Muscle of leg (tissue), 16 donors: ENCODE measurements around the gene ZNF493. TPM values are rescaled to one million over a fixed set of nuclear protein-coding genes. Genes with fewer than 3 reads are reported as not detected.

Experiments
- DNase-seq: peaks from one replicate; pipeline ENCODE4 v3.0.0; 2013
- H3K27ac ChIP-seq: one replicate; pipeline ENCODE4 v1.5.1; 2013; ENCODE audit warnings: mild to moderate bottlenecking, low read length, control low read depth
- H3K27me3 ChIP-seq: one replicate; pipeline ENCODE4 v1.6.1; 2013; ENCODE audit warnings: low read length; ENCODE audit not compliant: control insufficient read depth, insufficient read depth
- H3K36me3 ChIP-seq: one replicate; pipeline ENCODE4 v1.6.1; 2013; ENCODE audit warnings: low read length; ENCODE audit not compliant: control insufficient read depth, insufficient read depth
- H3K4me1 ChIP-seq: one replicate; pipeline ENCODE4 v1.6.1; 2013; ENCODE audit warnings: low read length; ENCODE audit not compliant: control insufficient read depth, insufficient read depth
- H3K4me3 ChIP-seq: one replicate; pipeline ENCODE4 v1.5.1; 2013; ENCODE audit warnings: low read length, control low read depth
- H3K9me3 ChIP-seq: replicated peaks from 2 replicates; pipeline ENCODE4 v1.6.1; 2013; ENCODE audit warnings: low read depth, low read length; ENCODE audit not compliant: control insufficient read depth
- WGBS: methylation state at CpG from one replicate; pipeline ENCODE4 v1.1.5; 2013; ENCODE audit warnings: missing lambda C conversion rate; ENCODE audit not compliant: insufficient coverage; 5-methylcytosine and 5-hydroxymethylcytosine counted together
- long read RNA-seq, 11 donors: transcript quantifications; one replicate each; lab custom pipeline, GENCODE V29; 2026
- polyA plus RNA-seq, 8 donors: library from polyadenylated mRNA; unstranded; fragments of 120-200 nt; gene quantifications; one replicate each; pipeline versions ENCODE4 v1.2.1 to v1.2.3, GENCODE V29; 2013; ENCODE audit warnings: inconsistent platforms in 1 of 8, low replicate concordance in 1 of 8; ENCODE audit not compliant: insufficient read length in 8 of 8, insufficient read depth in 1 of 8
- total RNA-seq: library from RNA; stranded (reverse); fragments of 120-200 nt; gene quantifications from one replicate; pipeline ENCODE4 v1.2.4, GENCODE V29; 2013

ZNF493 gene
- 16.0 TPM for total RNA-seq
- 10 to 100 TPM in 3 of 8 donors, 1 to 10 TPM in 5; 7.1 to 15.7 (median 10.0) TPM for polyA plus RNA-seq
- long read RNA-seq, donor 1, partial matches to known transcripts = 0 of 2 reads
- long read RNA-seq, donor 1, other reads (novel, unspliced or antisense) = 0 of 2 reads
- long read RNA-seq, donor 2 = 0 reads
- long read RNA-seq, donor 3, partial matches to known transcripts = 0 of 1 reads
- long read RNA-seq, donor 3, other reads (novel, unspliced or antisense) = 0 of 1 reads
- long read RNA-seq, donor 4, full-length matches to known transcripts = 1 of 1 reads
- long read RNA-seq, donor 4, partial matches to known transcripts = 0 of 1 reads
- long read RNA-seq, donor 4, other reads (novel, unspliced or antisense) = 0 of 1 reads
- long read RNA-seq, donor 5, partial matches to known transcripts = 0 of 3 reads
- long read RNA-seq, donor 5, other reads (novel, unspliced or antisense) = 0 of 3 reads
- long read RNA-seq, donor 6, partial matches to known transcripts = 0 of 2 reads
- long read RNA-seq, donor 6, other reads (novel, unspliced or antisense) = 0 of 2 reads
- long read RNA-seq, donor 7, partial matches to known transcripts = 13 of 13 reads
- long read RNA-seq, donor 7, other reads (novel, unspliced or antisense) = 0 of 13 reads
- long read RNA-seq, donor 8, partial matches to known transcripts = 0 of 3 reads
- long read RNA-seq, donor 8, other reads (novel, unspliced or antisense) = 0 of 3 reads
- long read RNA-seq, donor 9, partial matches to known transcripts = 0 of 4 reads
- long read RNA-seq, donor 9, other reads (novel, unspliced or antisense) = 0 of 4 reads
- long read RNA-seq, donor 10, full-length matches to known transcripts = 5 of 5 reads
- long read RNA-seq, donor 10, partial matches to known transcripts = 0 of 5 reads
- long read RNA-seq, donor 10, other reads (novel, unspliced or antisense) = 0 of 5 reads
- long read RNA-seq, donor 11, partial matches to known transcripts = 0 of 2 reads
- long read RNA-seq, donor 11, other reads (novel, unspliced or antisense) = 0 of 2 reads

DNA sequence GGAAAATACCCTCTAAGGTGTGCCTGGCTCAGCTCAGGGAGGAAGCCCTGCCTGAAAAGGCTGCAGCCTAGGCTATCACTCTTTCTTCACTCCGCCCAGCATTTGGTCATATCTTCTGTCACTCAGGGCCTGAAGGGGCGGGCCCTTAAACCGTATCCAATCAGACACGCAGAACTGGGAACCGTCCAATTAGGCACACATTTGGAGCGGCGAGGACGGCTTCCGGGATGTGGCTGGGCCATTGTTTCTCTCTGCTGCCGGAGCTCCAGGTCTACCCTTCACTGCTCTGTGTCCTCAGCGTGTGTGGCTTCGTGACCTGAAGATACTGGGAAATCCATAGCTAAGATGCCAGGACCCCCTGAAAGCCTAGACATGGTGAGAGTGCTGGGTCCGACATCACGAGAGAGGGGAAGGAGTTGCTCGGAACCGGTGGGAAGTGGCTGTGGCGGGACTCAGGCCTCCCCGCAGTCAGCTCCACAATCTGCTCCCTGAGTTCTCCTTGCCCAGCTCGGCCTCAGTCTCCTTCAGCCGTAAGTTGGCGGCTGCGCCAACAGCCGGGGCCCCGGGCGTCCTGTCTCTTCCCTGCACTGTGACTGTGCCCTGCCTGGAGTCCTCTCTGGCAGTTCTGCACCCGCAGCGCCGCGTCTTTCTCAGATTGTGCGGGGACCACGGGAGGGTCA lies at the start of gene ZNF493:
Gene ZNF493 (plus strand): TSS at position 241 of the 680 bp plus-strand sequence. CDS start 105 bp downstream, at position 346.
- DNase-seq = peak; percentile 99
- under 1% methylated on average over 28 of the region's 31 CpGs for WGBS
- H3K27ac ChIP-seq = peak within 1 kb of the TSS; percentile 91

DNA sequence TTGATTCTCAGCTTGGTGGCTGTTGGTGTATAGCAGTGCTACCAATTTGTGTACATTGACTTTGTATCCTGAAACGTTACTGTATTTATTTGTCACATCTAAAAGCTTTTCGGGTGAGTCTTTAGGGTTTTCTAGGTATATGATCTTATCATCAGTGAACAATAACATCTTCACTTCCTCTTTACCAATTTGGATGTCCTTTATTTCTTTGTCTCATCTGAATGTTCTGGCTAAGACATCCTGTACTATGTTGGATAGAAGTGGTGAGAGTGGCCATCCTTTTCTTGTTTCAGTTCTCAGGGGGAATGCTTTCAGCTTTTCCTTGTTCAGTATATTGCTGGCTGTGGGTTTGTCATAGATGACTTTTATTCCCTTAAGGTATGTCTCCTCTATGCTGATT lies 44.1 kb upstream of the ZNF493 start:
- no CpG with 5 or more reads among the region's 2 CpGs for WGBS
- no peak for DNase-seq
- Histone ChIP-seq H3K4me1 (no peaks in the 10 kb centered on the region), H3K27me3 (no peaks in the 10 kb centered on the region), H3K9me3 (no peaks in the 10 kb centered on the region), H3K4me3 (no peak overlapping the region), H3K27ac (no peak overlapping the region), H3K36me3 (no peaks in the 10 kb centered on the region)

More for the DNA sequence above, at the start of gene ZNF493:
- no peaks in the 10 kb centered on the region for H3K4me1 ChIP-seq
- no peaks in the 10 kb centered on the region for H3K27me3 ChIP-seq
- H3K36me3 ChIP-seq = peaks cover 12% of the 10 kb centered on the region
- no peaks in the 10 kb centered on the region for H3K9me3 ChIP-seq
- peak within 1 kb of the TSS; percentile 68 for H3K4me3 ChIP-seq

DNA sequence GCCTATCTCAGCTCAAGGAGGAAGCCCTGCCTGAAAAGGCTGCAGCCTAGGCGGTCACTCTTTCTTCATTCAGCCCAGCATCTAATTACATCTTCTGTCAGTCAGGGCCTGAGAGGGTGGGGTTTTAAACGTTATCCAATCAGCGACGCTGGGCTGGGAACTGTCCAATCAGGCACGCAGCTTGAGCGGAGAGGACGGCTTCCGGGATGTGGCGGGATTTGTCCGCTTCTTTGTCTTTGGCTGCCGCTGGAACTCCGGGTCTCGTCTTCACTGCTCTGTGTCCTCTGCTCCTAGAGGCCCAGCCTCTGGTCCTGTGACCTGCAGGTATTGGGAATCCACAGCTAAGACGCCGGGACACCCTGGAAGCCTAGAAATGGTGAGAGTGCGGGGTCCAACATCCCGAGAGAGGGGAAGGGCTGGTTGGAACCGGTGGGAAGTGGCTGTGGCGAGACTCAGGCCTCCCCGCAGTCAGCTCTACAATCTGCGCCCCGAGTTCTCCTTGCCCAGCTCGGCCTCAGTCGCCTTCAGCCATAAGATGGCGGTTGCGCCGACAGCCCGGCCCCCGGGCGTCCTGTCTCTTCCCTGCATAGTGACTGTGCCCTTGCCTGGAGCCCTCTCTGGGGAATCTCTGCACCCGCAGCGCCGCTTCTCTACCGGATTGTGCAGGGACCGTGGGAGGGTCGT lies 38.0 kb upstream of the ZNF493 start, which contains the start of gene ZNF738:
Gene ZNF738 (plus strand): TSS at position 233 of the 684 bp plus-strand sequence. CDS start 141 bp downstream, at position 374.
- peak; percentile 99 for DNase-seq
- H3K27ac ChIP-seq = peak within 1 kb of the TSS; percentile 94
- H3K27me3 ChIP-seq = no peaks in the 10 kb centered on the region
- H3K9me3 ChIP-seq = peaks cover 2% of the 10 kb centered on the region
- WGBS = 0% methylated on average over 27 of the region's 36 CpGs
- peaks cover 21% of the 10 kb centered on the region for H3K36me3 ChIP-seq
- peak within 1 kb of the TSS; percentile 69 for H3K4me3 ChIP-seq
- no peaks in the 10 kb centered on the region for H3K4me1 ChIP-seq

DNA sequence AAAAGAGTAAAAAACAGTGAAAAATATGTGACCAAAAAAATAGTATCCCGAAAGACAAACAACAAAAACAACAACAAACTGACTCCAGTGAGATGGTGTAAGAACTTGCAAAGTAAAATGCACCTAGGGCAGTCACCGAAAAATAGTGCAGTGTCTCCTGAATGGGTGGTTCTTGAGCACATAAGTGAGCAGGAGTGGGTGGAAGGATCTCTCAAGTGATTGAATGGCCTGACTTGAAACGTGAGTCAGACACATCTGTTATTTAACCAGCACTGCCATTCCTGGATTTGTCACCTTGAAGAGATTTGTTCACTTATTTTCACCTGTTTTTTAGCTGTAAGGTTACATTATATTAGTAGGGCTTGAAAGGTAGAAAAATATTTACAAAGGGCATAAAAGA lies 34.6 kb upstream of the ZNF493 start:
- Histone ChIP-seq H3K4me1 (no peaks in the 10 kb centered on the region), H3K27ac (no peak overlapping the region), H3K4me3 (no peak overlapping the region), H3K9me3 (peaks cover 2% of the 10 kb centered on the region), H3K36me3 (peaks cover 34% of the 10 kb centered on the region), H3K27me3 (no peaks in the 10 kb centered on the region)
- WGBS = no CpG with 5 or more reads among the region's 3 CpGs
- DNase-seq = no peak

DNA sequence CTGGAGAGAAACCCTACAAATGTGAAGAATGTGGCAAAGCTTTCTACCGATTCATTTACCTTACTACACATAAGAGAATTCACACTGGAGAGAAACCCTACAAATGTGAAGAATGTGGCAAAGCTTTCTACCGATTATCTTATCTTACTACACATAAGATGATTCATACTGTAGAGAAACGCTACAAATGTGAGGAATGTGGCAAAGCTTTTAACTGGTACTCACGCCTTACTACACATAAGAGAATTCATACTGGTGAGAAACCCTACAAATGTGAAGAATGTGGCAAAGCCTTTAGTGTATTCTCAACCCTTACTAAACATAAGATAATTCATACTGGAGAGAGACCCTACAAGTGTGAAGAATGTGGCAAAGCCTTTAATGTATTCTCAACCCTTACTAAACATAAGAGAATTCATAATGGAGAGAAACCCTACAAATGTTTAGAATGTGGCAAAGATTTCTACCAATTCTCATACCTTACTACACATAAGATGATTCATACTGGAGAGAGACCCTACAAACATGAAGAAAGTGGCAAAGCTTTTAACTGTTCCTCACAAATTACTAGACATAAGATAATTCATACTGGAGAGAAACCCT lies 12.9 kb upstream of the ZNF493 start:
- no peaks in the 10 kb centered on the region for H3K4me1 ChIP-seq
- no peaks in the 10 kb centered on the region for H3K27me3 ChIP-seq
- no peaks in the 10 kb centered on the region for H3K36me3 ChIP-seq
- H3K4me3 ChIP-seq = no peak overlapping the region
- DNase-seq = no peak
- H3K27ac ChIP-seq = no peak overlapping the region
- WGBS = no CpG with 5 or more reads among the region's 4 CpGs
- H3K9me3 ChIP-seq = peaks cover 52% of the 10 kb centered on the region

DNA sequence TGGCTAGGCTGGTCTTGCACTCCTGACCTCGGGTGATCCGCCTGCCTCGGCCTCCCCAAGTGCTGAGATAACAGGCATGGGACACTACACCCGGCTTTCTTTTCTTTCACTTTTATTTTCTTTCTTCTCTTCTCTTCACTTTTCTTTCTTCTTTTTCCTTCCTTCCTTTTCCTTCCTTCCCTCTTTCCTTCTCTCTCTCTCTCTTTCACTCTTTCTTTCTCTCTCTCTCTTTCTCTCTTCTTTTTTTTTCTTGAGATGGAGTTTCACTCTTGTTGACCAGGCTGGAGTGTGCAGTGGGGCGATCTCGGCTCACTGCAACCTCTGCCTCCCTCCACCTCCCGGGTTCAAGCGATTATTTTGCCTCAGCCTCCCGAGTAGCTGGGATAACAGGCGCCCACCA lies 812 bp upstream of the ZNF493 start:
- WGBS = 90% methylated on average over 4 of the region's 10 CpGs
- H3K27me3 ChIP-seq = no peaks in the 10 kb centered on the region
- H3K9me3 ChIP-seq = no peaks in the 10 kb centered on the region
- peaks cover 12% of the 10 kb centered on the region for H3K36me3 ChIP-seq
- DNase-seq = no peak
- H3K27ac ChIP-seq = no peak overlapping the region
- H3K4me1 ChIP-seq = no peaks in the 10 kb centered on the region
- no peak overlapping the region for H3K4me3 ChIP-seq

DNA sequence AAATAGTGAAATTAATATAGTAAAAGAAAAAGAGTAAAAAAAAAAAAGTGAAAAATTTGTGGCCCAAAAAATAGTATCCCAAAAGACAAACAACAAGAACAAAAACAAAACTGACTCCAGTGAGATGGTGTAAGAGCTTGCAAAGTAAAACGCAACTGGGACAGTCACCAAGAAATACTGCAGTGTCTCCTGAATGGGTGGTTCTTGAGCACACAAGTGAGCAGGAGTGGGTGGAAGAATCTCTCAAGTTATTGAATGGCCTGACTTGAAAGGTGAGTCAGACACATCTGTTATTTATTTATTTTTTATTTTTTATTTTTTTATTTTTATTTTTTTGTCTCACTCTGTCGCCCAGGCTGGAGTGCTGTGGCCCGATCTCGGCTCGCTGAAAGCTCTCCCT lies 1.9 kb downstream of the ZNF493 start:
- DNase-seq = no peak
- peaks cover 3% of the 10 kb centered on the region for H3K9me3 ChIP-seq
- H3K4me3 ChIP-seq = no peak overlapping the region
- no peaks in the 10 kb centered on the region for H3K4me1 ChIP-seq
- WGBS = 100% methylated on average over 1 of the region's 5 CpGs
- H3K27ac ChIP-seq = no peak overlapping the region
- no peaks in the 10 kb centered on the region for H3K27me3 ChIP-seq
- H3K36me3 ChIP-seq = peaks cover 12% of the 10 kb centered on the region

DNA sequence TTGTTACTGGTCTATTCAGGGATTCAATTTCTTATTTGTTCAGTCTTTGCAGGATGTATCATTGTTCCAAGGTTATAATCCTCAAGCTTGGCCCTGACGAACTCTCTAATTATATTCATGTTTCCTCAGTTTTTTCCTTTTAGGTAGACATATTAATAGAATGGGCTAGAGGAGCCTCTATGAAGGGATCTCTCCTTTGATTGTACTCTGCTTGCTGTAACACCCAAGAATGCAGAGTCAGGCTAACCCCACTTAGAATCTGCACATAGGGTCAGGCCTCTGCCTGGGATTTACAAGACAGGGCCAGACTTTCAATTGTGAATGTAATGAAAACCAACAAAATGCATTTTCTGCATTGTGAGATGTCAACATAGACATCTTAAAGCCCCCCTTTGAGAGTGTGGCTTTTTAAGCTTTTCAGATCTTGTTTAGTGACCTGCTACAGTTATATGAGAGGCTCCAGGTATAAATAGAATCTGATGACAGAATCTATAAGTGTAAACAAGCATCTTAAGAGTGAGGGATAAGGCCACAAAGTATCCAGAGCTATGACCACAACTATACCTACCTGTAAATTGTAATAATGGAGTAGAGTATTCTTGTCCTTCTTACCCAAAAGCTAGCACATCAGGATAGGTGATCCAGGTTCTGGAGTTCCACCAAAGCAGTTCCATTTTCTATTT lies 5.5 kb downstream of the ZNF493 start:
- H3K36me3 ChIP-seq = peaks cover 12% of the 10 kb centered on the region
- no peak overlapping the region for H3K27ac ChIP-seq
- WGBS = no CpG with 5 or more reads among the region's 1 CpG
- peaks cover 3% of the 10 kb centered on the region for H3K9me3 ChIP-seq
- H3K4me1 ChIP-seq = no peaks in the 10 kb centered on the region
- no peak for DNase-seq
- H3K4me3 ChIP-seq = no peak overlapping the region
- H3K27me3 ChIP-seq = no peaks in the 10 kb centered on the region
